Medulla oblongata (tissue), 1 donor: Measurements from ENCODE around the gene ZFYVE28.
"Not testable (repeated sequence)": the region's sequence is repeated elsewhere in the genome, so short reads cannot be mapped to it uniquely, and the experiment has no call there.

Source experiments
- DNase-seq: peaks from one replicate; pipeline ENCODE4 v3.0.0-alpha.2; 2015; ENCODE audit errors: extremely low spot score

Gene ZFYVE28

GRCh38 chr4:2417765-2418649, at the start of gene ZFYVE28:
Gene ZFYVE28 (minus strand): TSS chr4:2418645. CDS start chr4:2418323, 322 bp downstream.
- DNase-seq, result no peak

DNA sequence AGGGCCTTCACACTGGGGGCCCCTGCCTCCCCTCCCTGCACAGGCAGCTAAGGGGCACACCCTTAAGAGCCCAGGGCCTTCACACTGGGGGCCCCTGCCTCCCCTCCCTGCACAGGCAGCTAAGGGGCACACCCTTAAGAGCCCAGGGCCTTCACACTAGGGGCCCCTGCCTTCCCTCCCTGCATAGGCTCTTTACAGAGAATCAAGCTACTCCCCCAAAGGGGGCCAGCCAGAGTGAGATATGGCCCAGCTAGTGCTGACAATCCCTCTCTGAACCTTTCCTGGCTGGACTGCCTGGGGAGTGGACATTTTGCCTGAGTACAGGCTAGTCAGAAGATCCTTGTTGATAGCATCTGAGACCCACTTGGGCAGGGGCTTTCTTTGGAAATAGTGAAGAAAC, 47.1 kb upstream of the ZFYVE28 start:
- DNase-seq, result not testable (repeated sequence)

DNA sequence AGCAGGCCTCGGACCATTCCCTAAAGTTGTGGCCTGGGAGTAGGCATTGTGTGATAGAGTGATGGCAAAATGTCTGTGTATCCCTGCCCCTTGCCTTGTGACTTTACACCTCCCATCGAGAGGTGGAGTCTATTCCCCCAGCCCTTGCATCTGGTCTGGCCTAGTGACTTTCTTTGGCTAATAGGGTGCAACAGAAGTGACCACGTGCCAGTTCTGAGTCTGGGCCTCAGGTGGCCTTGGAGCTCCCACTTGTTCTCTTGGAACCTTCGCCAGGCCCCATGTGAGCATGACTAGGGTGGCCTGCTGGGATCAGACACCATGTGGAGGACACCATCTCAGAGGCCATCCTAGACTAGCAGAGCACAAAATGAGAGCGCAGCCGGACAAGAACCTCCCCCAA, 46.6 kb upstream of the ZFYVE28 start:
- no peak for DNase-seq

- no peak for DNase-seq
Observed at GRCh38 chr4:2462992-2463762, 44.7 kb upstream of the ZFYVE28 start.

GRCh38 chr4:2462218-2462991, 44.0 kb upstream of the ZFYVE28 start:
- DNase-seq, result peak; percentile 76

GRCh38 chr4:2461246-2461960, 43.0 kb upstream of the ZFYVE28 start:
- no peak for DNase-seq

DNA sequence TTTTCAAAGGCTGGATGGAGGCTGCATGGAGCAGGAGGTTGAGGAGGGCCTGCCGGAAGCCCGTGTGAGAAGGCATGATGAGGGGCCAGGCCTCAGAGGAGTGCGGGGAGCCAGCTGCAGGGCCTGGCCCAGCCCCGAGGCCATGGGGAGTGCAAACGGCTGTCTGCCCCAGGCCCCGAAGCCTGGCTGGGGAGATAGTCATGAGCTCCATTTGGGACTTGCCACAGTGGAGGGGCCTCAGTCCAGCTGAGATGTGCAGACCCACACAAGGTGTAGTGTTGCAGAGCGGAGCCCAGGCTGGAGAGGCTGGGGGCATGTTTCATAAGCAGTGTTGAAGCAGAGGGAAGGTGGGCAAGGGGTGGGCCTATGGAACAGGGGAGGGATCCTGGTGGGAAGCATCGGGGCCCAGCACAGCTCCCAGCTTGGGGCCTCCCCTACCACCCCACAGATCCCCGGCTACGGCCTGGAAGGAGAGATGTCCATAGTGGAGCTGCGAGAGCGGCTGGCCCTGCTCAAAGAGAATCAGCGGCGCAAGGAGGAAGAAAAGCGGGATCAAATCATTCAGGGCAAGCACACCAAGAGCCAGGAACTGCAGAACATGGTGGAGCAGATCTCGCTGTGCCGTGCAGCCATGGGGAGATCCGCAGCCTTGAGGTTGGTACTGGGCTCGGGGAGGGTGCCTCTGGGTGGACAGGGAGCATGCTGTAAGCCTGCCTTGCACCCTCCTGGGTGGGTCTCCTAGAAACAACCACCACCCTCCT, 41.3 kb upstream of the ZFYVE28 start:
- DNase-seq, result no peak

DNA sequence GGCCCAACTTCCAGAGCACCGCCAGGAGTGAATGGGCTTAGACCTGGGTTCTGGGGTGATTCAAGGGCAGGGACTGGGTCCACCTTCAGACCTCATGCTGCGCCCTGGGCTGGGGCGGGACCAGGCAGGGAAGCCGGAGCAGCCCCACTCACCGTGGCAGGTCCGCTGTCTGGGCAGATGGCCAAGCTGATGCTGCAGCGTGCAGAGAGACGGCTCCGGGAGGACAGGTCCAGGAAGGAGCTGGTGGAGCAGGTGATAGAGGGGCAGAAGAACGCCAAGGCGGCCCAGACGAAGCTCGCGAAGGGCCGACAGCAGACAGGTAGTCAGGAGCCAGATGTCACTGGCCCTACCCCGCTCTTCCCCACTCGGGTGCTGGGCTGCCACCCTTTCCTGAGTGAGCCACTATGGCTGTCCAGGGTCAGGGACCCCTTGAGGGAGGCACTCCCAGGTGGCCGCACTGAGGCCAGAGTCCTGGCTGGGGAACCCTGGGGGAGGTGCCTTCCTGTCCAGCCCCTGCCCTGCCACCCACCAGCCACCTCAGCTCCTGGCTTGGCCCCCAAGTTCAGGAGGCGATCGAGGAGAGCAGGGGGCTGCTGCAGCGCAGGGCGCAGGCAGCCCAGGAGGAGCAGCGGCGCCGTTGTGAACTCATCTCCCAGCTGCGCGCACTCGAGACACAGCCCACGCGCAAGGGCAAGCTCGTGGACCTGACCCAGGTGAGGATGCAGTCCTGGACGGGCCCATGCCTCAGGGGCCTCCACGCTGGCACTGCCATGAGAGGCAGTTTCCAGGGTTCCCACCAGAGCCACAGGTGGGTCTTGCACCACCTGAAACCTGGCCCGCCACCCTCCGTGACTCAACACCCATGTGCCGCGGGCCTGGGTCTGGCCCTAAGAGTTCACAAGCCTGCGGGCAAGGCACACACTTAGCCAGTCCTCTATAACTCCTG, 40.4 kb upstream of the ZFYVE28 start:
- no peak for DNase-seq

DNA sequence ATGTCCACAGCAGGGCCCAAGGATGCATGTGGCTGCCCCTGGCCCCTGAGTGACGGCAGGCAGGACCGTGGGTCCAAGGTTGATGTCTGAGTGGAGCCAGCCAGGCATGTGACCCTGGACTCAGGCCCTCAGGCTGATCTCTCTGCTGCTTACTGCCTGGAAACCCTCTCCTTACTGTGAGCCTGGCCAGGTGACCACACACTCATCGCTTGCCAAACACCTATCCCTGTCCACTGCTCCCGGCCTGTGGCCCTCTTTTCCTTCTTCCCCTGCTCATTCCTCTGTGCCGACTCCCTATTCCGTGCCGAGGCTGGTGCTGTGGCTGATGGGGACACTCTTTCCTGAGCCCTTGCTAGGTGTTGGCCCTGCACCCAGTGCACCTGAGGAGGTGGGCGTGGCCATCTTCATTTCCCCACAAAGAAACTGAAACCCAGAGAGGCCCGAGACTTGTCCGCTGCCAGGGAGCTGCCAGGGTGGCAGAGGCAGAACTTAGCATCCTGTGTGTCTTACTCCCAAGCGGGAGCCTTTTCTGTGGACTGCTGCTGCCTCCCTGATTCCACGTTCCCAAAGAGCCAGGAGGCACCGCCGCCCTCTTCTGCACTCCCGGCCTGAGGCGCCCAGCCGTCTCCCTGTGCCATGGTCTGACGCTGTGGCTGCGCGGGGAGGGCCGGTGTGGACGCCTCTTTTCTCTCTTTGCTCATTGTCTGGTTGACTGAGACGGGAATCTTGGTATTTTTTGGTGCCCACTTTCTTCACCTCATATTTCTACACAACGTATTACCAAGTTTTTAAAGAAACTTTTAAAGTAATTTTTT, 39.2 kb upstream of the ZFYVE28 start:
- DNase-seq, result no peak

DNA sequence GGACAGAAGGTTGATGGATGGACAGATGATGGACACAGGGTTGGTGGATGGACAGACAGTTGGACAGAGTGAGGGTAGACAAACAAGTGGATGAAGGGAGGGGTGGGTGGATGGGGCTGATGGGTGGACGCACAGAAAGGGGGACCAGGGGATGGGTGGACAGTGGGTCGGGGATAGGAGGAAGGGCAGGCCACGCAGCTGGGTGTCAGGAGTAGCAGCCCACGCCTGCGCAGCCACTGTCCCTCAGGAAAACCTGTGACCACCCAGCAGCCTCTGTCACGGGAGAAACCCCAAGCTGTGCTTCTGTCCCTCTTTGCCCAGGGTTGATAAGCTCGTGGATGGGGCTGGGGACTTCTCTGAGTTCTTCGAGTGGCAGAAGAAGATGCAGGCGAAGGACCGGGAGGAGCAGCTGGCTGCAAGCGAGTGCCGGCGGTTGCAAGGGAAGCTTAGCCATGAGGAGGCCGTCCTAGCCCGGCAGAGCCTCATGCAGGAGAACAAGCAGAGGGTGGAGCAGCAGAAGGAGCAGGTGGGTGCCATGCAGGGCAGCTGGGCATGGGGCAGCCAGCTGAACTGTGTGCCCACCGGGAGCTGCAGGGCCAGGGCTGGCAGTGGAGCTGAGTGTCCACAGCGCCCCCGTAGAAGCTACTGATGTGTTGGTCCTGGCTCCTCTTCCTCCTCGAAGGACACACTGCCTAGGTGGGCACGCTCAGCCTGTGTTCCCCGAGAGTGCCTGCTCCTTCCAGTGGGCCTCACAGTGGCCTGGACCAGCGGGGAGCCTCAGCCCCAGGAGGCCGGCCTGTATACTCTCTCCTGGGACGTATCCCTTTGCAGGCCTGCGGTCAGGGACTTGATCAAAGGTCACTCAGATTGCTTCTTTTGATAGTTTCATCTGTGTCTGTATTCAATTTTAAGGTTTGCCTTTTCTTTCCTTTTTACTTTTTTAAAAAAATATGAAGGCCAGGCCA, 33.7 kb upstream of the ZFYVE28 start:
- DNase-seq, result no peak

DNA sequence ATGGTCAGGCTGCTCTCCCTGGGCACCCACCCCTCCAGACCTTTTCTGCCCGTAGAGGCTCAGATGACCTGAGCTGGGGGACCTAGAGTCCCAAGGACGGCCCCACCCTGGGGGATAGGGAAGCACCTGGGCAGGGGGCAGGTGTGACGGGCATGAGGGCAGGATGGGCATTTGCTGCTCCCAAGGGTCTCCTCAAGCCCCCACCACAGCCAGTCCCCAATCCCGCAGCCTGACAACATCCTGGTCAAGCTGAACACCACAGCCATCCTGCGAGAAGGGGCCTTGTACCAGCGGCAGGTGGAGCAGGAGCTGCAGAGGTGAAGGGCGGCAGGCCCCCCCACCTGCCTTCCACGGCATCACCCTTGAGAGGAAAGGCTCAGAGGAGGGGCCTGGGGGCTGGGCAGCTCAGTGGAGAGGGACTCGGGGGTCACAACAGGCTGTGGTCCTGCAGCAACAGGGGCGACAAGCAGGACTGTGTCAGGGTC, 32.6 kb upstream of the ZFYVE28 start:
- no peak for DNase-seq

GRCh38 chr4:2450394-2451035, 32.1 kb upstream of the ZFYVE28 start:
- DNase-seq, result no peak

DNA sequence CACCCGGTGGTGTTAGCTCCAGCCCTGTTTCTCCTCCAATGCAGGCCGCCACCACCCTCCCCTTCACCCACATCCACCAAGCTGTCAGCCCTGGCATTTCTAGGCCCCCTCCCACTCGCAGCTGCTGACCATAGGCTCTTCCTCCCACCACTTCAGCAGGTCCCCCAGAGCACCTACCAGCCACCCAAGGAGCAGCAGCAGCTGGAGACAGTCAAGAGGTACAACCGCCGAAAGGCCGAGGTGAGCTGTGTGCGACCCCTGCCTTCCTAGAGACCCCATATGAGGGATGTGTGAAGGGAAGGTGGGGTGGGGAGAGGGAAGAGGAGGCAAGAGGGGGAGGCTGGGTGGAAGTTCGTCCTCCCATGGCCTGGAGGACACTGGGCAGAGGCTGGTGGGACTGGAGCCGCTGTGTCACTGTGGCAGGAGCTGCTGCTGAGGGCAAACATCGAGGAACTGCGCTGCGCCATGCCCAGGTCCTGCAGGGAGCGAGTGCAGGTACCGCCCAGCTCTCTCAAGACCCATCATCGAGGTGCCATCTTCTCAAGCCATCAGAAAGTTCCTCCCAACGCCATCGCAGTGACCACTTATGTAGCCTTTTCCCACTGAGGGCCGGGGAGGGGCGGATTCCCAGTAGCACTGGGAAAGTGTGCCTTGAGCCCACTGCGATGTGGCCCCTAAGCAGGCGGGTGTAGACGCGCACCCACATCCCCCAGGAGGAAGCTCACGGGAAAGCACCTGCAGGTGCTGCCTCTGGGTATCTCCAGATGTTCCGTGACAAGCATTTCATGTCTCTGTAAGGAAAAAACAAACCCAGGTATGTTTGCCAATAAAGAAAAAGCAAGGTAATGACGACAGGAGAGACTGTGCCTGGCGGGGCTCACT, 31.3 kb upstream of the ZFYVE28 start:
- DNase-seq, result no peak

DNA sequence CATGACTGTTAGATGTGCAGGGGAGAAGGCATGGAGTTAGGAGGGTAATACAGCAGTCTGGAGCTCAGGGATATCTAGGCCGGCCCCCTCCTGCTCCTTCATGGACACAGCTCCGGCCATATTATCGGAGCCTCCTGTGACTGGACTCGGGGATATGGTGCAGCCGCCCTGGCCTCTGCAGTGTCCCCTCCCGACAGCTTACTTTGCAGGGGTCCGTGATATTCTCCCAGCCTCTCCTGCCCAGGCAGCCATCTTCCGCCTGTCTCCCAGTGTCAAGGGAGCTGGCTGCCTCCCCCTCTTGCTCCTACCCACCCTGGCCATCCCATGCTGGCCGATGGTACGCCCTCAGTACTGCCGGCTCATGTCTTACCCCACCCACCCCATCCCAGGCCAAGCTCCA, 30.6 kb upstream of the ZFYVE28 start:
- no peak for DNase-seq

DNA sequence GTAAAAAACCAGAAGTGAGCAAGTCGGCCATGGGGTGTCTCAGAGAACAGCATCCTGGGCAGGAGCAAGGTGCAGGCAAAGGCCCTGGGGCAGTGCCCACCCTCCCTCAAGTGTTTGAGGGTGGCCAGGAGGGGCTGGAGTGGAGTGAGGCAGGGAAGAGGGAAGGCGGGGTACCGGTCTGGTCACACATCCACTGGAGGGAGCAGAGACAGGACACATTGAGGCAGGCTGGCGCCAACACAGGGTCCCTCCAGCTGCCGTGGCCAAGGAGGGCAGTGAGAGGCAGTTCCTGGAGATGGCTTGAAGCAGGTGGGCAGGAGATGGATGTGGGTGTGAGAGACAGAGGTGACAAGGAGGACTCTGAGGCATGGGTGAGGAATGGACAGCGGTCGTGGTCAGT, 30.1 kb upstream of the ZFYVE28 start:
- no peak for DNase-seq
